Measurements from ENCODE around the gene SLC16A12.

The SLC16A12 gene

GRCh38 chr10:89468191-89468965 is 67.0 kb downstream of the SLC16A12 start:
- no peak for TF ChIP-seq CTCF (IDR thresholded peaks at IDR 0.05; ENCODE audit: low read depth, low read length, missing control alignments)
- Histone ChIP-seq H3K27me3 (replicated peaks) (no peaks in the 10 kb centered on the region), H3K36me3 (replicated peaks) (no peaks in the 10 kb centered on the region), H3K4me3 (ENCODE audit: low read depth, low read length) (no peak overlapping the region), H3K27ac (no peak overlapping the region)
- no peak for DNase-seq
- in situ Hi-C loops (cut with HindIII; ENCODE audit: low pct_ligation_motif_present, low sequenced_read_pairs), result no loop called here

- H3K36me3 ChIP-seq (replicated peaks), result no peaks in the 10 kb centered on the region
- DNase-seq, result peak; percentile 42
These were observed 68.8 kb downstream of the SLC16A12 start for GRCh38 chr10:89466599-89467035.

GRCh38 chr10:89465196-89465595 is 70.2 kb downstream of the SLC16A12 start:
- Histone ChIP-seq H3K36me3 (replicated peaks) (no peaks in the 10 kb centered on the region), H3K27me3 (replicated peaks) (no peaks in the 10 kb centered on the region), H3K27ac (no peak overlapping the region), H3K4me3 (ENCODE audit: low read depth, low read length) (no peak overlapping the region)
- no peak for DNase-seq
- no peak for TF ChIP-seq CTCF (IDR thresholded peaks at IDR 0.05; ENCODE audit: low read depth, low read length, missing control alignments)
- in situ Hi-C loops (cut with HindIII; ENCODE audit: low pct_ligation_motif_present, low sequenced_read_pairs), result no loop called here

More at GRCh38 chr10:89466599-89467035, 68.8 kb downstream of the SLC16A12 start:
- Histone ChIP-seq H3K27me3 (replicated peaks) (no peaks in the 10 kb centered on the region), H3K27ac (no peak overlapping the region), H3K4me3 (ENCODE audit: low read depth, low read length) (no peak overlapping the region)
- peak; percentile 79 for TF ChIP-seq CTCF (IDR thresholded peaks at IDR 0.05; ENCODE audit: low read depth, low read length, missing control alignments)
- in situ Hi-C loops (cut with HindIII; ENCODE audit: low pct_ligation_motif_present, low sequenced_read_pairs), result no loop called here

GRCh38 chr10:89463846-89464537 is 71.4 kb downstream of the SLC16A12 start:
- in situ Hi-C loops (cut with HindIII; ENCODE audit: low pct_ligation_motif_present, low sequenced_read_pairs), result no loop called here
- Histone ChIP-seq H3K36me3 (replicated peaks) (no peaks in the 10 kb centered on the region), H3K4me3 (ENCODE audit: low read depth, low read length) (no peak overlapping the region), H3K27ac (no peak overlapping the region), H3K27me3 (replicated peaks) (no peaks in the 10 kb centered on the region)
- no peak for DNase-seq
- TF ChIP-seq CTCF (IDR thresholded peaks at IDR 0.05; ENCODE audit: low read depth, low read length, missing control alignments), result no peak

- DNase-seq, result no peak
- no peaks in the 10 kb centered on the region for H3K27me3 ChIP-seq (replicated peaks)
- H3K36me3 ChIP-seq (replicated peaks), result no peaks in the 10 kb centered on the region
- no peak overlapping the region for H3K4me3 ChIP-seq (ENCODE audit: low read depth, low read length)
- in situ Hi-C loops (cut with HindIII; ENCODE audit: low pct_ligation_motif_present, low sequenced_read_pairs), result no loop called here
- no peak overlapping the region for H3K27ac ChIP-seq
- no peak for TF ChIP-seq CTCF (IDR thresholded peaks at IDR 0.05; ENCODE audit: low read depth, low read length, missing control alignments)
These were observed 76.6 kb downstream of the SLC16A12 start for GRCh38 chr10:89458784-89459183.

All from brain microvascular endothelial cell (primary cell).